Measurements from ENCODE around the gene PLEKHA6. TPM values are rescaled to one million over a fixed set of nuclear protein-coding genes. Genes with fewer than 3 reads are reported as not detected.
A peak's percentile ranks its signal among the peaks of the same experiment; 100 is the strongest.

PLEKHA6 gene
- total and polyA plus RNA-seq, 2 experiments from 2014 or later = 2.8 to 6.2 TPM

- peaks cover 21% of the 10 kb centered on the region for H3K36me3 ChIP-seq (ENCODE audit: insufficient read depth)
- peaks cover 5% of the 10 kb centered on the region for H3K4me1 ChIP-seq (ENCODE audit: insufficient read depth)
- ATAC-seq (no peak), DNase-seq (ENCODE audit: low spot score) (no peak)
- peak overlapping the region; percentile 97 for H3K4me3 ChIP-seq
- H3K9me3 Mint-ChIP-seq = no peaks in the 10 kb centered on the region
- H3K27me3 ChIP-seq (ENCODE audit: insufficient read depth) = no peaks in the 10 kb centered on the region
- peaks cover 14% of the 10 kb centered on the region; the same call in 1 of the 2 replicates for H3F3A ChIP-seq (replicated peaks; ENCODE audit: low read depth)
- peak overlapping the region; percentile 94 for H3K4me3 Mint-ChIP-seq
- H3K4me1 Mint-ChIP-seq = peaks cover 3% of the 10 kb centered on the region; the same call in 2 of the 3 replicates
- peaks cover 18% of the 10 kb centered on the region for H3K27me3 Mint-ChIP-seq (ENCODE audit: insufficient read depth, low read depth, poor library complexity)
- H3K4me2 ChIP-seq = peak overlapping the region; percentile 84
- H3K27ac ChIP-seq (ENCODE audit: low read depth) = no peak overlapping the region
- H3K36me3 Mint-ChIP-seq (ENCODE audit: low read depth) = peaks cover 60% of the 10 kb centered on the region
- H4K20me1 ChIP-seq (replicated peaks; ENCODE audit: insufficient read depth) = peaks cover 70% of the 10 kb centered on the region
- TF ChIP-seq REST (IDR thresholded peaks at IDR 0.05; ENCODE audit: unreplicated experiment) (no peak), POLR2AphosphoS5 (IDR thresholded peaks at IDR 0.05; ENCODE audit: low read depth) (no peak), JUNB (IDR thresholded peaks at IDR 0.05; ENCODE audit: unreplicated experiment) (no peak), EZH2 (IDR thresholded peaks at IDR 0.05; ENCODE audit: low read depth, unreplicated experiment) (no peak), ZNF331 (CRISPR knock-in tag; IDR thresholded peaks at IDR 0.05; ENCODE audit: low read depth) (no peak), EZH2phosphoT487 (IDR thresholded peaks at IDR 0.05; ENCODE audit: unreplicated experiment) (no peak), STAT1 (IDR thresholded peaks at IDR 0.05; ENCODE audit: unreplicated experiment) (no peak), CREB1 (CRISPR knock-in tag; IDR thresholded peaks at IDR 0.05; ENCODE audit: low read depth) (no peak), NANOG (IDR thresholded peaks at IDR 0.05; ENCODE audit: borderline replicate concordance) (no peak), ZNF114 (CRISPR knock-in tag; IDR thresholded peaks at IDR 0.05) (no peak)
- TF ChIP-seq, protein P1, sequence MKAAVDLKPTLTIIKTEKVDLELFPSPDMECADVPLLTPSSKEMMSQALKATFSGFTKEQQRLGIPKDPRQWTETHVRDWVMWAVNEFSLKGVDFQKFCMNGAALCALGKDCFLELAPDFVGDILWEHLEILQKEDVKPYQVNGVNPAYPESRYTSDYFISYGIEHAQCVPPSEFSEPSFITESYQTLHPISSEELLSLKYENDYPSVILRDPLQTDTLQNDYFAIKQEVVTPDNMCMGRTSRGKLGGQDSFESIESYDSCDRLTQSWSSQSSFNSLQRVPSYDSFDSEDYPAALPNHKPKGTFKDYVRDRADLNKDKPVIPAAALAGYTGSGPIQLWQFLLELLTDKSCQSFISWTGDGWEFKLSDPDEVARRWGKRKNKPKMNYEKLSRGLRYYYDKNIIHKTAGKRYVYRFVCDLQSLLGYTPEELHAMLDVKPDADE (IDR thresholded peaks at IDR 0.05) = no peak
- TF ChIP-seq, protein P2, sequence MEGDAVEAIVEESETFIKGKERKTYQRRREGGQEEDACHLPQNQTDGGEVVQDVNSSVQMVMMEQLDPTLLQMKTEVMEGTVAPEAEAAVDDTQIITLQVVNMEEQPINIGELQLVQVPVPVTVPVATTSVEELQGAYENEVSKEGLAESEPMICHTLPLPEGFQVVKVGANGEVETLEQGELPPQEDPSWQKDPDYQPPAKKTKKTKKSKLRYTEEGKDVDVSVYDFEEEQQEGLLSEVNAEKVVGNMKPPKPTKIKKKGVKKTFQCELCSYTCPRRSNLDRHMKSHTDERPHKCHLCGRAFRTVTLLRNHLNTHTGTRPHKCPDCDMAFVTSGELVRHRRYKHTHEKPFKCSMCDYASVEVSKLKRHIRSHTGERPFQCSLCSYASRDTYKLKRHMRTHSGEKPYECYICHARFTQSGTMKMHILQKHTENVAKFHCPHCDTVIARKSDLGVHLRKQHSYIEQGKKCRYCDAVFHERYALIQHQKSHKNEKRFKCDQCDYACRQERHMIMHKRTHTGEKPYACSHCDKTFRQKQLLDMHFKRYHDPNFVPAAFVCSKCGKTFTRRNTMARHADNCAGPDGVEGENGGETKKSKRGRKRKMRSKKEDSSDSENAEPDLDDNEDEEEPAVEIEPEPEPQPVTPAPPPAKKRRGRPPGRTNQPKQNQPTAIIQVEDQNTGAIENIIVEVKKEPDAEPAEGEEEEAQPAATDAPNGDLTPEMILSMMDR (conservative IDR thresholded peaks at IDR 0.05; ENCODE audit: low read depth in 2 of 2) = no peak
- TF ChIP-seq, protein P3, sequence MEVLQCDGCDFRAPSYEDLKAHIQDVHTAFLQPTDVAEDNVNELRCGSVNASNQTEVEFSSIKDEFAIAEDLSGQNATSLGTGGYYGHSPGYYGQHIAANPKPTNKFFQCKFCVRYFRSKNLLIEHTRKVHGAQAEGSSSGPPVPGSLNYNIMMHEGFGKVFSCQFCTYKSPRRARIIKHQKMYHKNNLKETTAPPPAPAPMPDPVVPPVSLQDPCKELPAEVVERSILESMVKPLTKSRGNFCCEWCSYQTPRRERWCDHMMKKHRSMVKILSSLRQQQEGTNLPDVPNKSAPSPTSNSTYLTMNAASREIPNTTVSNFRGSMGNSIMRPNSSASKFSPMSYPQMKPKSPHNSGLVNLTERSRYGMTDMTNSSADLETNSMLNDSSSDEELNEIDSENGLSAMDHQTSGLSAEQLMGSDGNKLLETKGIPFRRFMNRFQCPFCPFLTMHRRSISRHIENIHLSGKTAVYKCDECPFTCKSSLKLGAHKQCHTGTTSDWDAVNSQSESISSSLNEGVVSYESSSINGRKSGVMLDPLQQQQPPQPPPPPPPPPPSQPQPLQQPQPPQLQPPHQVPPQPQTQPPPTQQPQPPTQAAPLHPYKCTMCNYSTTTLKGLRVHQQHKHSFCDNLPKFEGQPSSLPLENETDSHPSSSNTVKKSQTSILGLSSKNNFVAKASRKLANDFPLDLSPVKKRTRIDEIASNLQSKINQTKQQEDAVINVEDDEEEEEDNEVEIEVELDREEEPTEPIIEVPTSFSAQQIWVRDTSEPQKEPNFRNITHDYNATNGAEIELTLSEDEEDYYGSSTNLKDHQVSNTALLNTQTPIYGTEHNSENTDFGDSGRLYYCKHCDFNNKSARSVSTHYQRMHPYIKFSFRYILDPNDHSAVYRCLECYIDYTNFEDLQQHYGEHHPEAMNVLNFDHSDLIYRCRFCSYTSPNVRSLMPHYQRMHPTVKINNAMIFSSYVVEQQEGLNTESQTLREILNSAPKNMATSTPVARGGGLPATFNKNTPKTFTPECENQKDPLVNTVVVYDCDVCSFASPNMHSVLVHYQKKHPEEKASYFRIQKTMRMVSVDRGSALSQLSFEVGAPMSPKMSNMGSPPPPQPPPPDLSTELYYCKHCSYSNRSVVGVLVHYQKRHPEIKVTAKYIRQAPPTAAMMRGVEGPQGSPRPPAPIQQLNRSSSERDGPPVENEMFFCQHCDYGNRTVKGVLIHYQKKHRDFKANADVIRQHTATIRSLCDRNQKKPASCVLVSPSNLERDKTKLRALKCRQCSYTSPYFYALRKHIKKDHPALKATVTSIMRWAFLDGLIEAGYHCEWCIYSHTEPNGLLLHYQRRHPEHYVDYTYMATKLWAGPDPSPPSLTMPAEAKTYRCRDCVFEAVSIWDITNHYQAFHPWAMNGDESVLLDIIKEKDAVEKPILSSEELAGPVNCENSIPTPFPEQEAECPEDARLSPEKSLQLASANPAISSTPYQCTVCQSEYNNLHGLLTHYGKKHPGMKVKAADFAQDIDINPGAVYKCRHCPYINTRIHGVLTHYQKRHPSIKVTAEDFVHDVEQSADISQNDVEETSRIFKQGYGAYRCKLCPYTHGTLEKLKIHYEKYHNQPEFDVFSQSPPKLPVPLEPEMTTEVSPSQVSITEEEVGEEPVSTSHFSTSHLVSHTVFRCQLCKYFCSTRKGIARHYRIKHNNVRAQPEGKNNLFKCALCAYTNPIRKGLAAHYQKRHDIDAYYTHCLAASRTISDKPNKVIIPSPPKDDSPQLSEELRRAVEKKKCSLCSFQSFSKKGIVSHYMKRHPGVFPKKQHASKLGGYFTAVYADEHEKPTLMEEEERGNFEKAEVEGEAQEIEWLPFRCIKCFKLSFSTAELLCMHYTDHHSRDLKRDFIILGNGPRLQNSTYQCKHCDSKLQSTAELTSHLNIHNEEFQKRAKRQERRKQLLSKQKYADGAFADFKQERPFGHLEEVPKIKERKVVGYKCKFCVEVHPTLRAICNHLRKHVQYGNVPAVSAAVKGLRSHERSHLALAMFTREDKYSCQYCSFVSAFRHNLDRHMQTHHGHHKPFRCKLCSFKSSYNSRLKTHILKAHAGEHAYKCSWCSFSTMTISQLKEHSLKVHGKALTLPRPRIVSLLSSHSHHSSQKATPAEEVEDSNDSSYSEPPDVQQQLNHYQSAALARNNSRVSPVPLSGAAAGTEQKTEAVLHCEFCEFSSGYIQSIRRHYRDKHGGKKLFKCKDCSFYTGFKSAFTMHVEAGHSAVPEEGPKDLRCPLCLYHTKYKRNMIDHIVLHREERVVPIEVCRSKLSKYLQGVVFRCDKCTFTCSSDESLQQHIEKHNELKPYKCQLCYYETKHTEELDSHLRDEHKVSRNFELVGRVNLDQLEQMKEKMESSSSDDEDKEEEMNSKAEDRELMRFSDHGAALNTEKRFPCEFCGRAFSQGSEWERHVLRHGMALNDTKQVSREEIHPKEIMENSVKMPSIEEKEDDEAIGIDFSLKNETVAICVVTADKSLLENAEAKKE (CRISPR knock-in tag; IDR thresholded peaks at IDR 0.05) = no peak
- H3K9me2 ChIP-seq (ENCODE audit: insufficient read depth) = no peaks in the 10 kb centered on the region
- no peak overlapping the region for H3K27ac Mint-ChIP-seq
- H2AFZ ChIP-seq = no peak overlapping the region
- H3K79me2 ChIP-seq (replicated peaks; ENCODE audit: insufficient read depth) = peaks cover 80% of the 10 kb centered on the region
Measured at GRCh38 chr1:204408602-204409001, 48.9 kb upstream of the PLEKHA6 start.

Measured in GM23338 (cell line).